GM10266 (cell line): Measurements from ENCODE around the gene OPRL1.

Experiments
- DNase-seq: peaks from one replicate; pipeline ENCODE4 v3.0.0; 2012; ENCODE audit errors: extremely low spot score
- CTCF ChIP-seq: IDR thresholded peaks from 2 replicates; pipeline ENCODE4 v1.5.1; 2012; ENCODE audit warnings: mild to moderate bottlenecking, low read depth; ENCODE audit not compliant: control insufficient read depth, insufficient read depth; ENCODE audit errors: missing control alignments

The OPRL1 gene

GRCh38 chr20:64136004-64136710 is 56.3 kb downstream of the OPRL1 start:
- TF ChIP-seq CTCF: no peak
- DNase-seq: no peak

DNA sequence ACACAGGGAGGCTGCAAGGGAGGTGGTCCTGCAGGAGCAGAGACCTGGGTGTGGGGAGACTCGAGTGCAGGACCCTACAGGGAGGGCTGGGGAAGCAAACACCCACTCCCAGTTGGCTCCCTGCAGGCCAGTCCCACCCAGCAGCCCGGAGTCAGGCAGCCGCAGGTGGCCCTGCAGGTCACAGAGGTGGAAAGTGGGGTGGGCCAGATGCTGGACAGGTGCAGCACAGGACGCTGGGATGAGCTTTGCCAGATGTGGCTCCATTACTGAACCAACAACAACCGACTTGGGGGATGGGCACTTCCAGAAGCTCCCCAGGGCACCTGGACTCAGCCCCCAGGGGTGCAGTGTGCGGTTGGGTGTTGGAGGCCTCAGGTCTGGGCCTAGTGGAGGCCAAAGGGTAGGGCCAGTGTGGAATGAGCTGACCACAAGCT is 57.7 kb downstream of the OPRL1 start:
- no peak for DNase-seq
- no peak for TF ChIP-seq CTCF

GRCh38 chr20:64138276-64138815 is 58.5 kb downstream of the OPRL1 start:
- DNase-seq: no peak
- TF ChIP-seq CTCF: no peak

DNA sequence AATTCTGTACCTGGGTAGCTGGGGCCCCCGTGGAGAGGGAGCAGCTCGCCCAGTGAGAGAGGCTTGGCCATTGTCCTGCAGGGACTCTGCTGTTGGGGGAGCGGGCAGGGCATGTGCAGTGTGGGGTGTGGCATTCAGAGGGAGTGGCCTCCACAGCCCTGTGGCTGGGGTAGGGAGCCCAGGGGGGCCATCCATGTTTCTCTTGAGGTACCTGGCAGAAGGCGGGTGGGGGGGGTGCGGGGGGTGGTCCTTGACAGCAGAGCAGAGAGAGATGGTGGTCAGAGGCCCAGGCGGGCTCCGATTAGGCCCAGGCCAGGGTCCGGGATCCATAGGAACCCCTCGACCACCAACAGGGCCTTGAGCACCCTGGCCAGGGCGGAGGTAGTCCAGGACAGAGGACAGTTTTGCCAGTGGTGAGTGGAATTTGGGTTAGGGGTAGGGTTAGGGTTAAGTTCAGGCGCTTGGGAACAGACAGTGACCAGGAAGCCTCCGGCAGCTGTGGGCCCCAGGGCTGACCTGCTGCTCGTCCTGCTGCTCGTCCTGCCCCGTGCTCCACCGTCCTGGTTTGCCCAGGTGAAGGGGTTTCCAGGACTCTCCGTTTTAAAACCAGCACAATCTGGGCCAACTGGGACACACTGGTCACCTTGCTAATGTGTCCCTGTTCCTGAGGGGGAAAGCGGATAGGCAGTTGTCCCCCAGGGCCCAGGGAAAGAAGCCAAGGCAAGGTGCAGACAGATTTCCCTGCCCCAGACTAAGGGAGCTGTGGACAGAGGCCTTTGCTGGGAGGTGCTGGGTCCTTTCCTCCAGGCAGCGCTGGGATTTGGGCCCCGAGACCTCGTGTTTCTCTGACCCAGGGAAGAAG is 59.5 kb downstream of the OPRL1 start:
- no peak for TF ChIP-seq CTCF
- DNase-seq: no peak

GRCh38 chr20:64140061-64140931 is 60.4 kb downstream of the OPRL1 start:
- no peak for DNase-seq
- TF ChIP-seq CTCF: no peak

DNA sequence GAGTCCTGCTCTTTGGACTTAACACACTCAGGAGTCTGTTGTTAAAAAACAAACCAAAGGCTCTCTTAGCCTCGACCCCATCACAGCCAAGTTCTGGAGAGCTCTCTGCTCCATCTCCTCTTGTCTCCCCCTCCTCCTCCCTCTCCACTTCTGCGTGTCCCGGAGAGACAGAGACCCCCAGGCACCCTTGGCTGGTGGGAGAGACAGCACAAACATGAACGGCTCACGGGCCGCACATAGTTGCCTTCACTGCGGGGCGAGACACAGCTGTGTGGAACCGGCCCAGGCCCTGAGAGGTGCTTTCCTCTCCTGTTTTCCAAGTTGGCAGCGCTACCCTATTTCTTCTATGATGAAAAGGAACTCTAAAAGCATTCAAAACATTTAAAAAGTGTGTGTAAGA is 61.1 kb downstream of the OPRL1 start:
- DNase-seq: no peak
- no peak for TF ChIP-seq CTCF
